ENCODE data around the gene ACTG2.

DNA sequence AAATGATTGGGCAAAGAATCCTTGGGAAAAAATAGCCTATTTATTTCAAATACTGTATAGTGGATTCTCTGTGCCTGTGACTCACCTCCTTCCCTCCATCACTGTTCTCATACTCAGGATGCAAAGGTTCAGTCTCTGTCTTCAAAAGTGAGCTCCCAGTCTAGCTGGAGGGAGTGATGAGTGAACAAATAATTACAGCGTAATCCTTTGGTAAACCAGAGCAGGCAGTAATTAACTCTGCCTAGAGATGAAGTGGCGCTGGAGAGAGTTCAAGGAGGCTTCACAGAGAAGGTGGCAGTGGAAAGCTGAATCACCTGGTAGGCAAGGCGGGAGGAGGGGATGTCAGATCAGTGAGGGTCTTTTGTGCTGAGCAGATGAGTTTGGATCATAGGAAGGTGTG lies 40.4 kb downstream of the ACTG2 start:
- TF ChIP-seq CTCF (IDR thresholded peaks at IDR 0.05) (no peak), POLR2A (IDR thresholded peaks at IDR 0.05) (no peak), EP300 (IDR thresholded peaks at IDR 0.05) (no peak)
